Measurements from ENCODE around the gene LHX3.

LHX3 gene

GRCh38 chr9:136170006-136170901 lies 34.7 kb downstream of the LHX3 start:
- H2AK5ac ChIP-seq (ENCODE audit: low read depth, low read length): peak overlapping the region; percentile 94
- no peak overlapping the region for H3K4me3 ChIP-seq (ENCODE audit: low read length in 2 of 2)
- peaks cover 0 to 31% (median 2%) of the 10 kb centered on the region in 3 experiments for H3K27me3 ChIP-seq (ENCODE audit: control insufficient read depth in 3 of 3, insufficient read depth in 3 of 3, low read depth in 1 of 3, low read length in 3 of 3)
- H3K9me3 ChIP-seq (replicated peaks in 1 of 2; ENCODE audit: control insufficient read depth in 2 of 2, insufficient read depth in 1 of 2, low read depth in 1 of 2, low read length in 2 of 2): no peaks in the 10 kb centered on the region
- H4K8ac ChIP-seq (ENCODE audit: low read depth, low read length): no peak overlapping the region
- no CpG with 5 or more reads among the region's 28 CpGs for WGBS, 2 donors (ENCODE audit: extremely low coverage in 2 of 2, insufficient read length in 2 of 2, insufficient replicate concordance in 1 of 2)
- H3K4ac ChIP-seq (ENCODE audit: low read length): no peak overlapping the region
- no peak overlapping the region for H3K27ac ChIP-seq (replicated peaks; ENCODE audit: low read length)
- H3K4me2 ChIP-seq (ENCODE audit: insufficient read depth, low read length, poor library complexity, severe bottlenecking): no peak overlapping the region
- H2BK12ac ChIP-seq (ENCODE audit: low read length): peak overlapping the region; percentile 53
- no peak overlapping the region for H2AFZ ChIP-seq (ENCODE audit: low read length)
- peaks cover 3% of the 10 kb centered on the region for H3K79me1 ChIP-seq (ENCODE audit: low read depth, low read length)
- peaks cover 13 to 27% of the 10 kb centered on the region in 2 donors for H3K4me1 ChIP-seq (ENCODE audit: control insufficient read depth in 2 of 2, insufficient read depth in 1 of 2, low read depth in 1 of 2, low read length in 2 of 2)
- no peak for DNase-seq (ENCODE audit: low spot score)
- peak overlapping the region; percentile 24 for H3K9ac ChIP-seq (ENCODE audit: low read depth, low read length, poor library complexity)
- peak overlapping the region; percentile 92 for H3K18ac ChIP-seq (ENCODE audit: low read length)
- peak overlapping the region; percentile 47 for H2BK5ac ChIP-seq (ENCODE audit: low read length)
- H4K91ac ChIP-seq (ENCODE audit: low read depth, low read length, poor library complexity): no peak overlapping the region
- no peak overlapping the region for H3K23ac ChIP-seq (ENCODE audit: low read depth, low read length, poor library complexity)
- no peaks in the 10 kb centered on the region for H3K36me3 ChIP-seq (replicated peaks in 1 of 2; ENCODE audit: control insufficient read depth in 2 of 2, insufficient read depth in 2 of 2, low read length in 2 of 2)
- H3K14ac ChIP-seq (ENCODE audit: low read length): peak overlapping the region; percentile 75
- no peak overlapping the region for H2BK120ac ChIP-seq (ENCODE audit: low read depth, low read length)
- H2BK15ac ChIP-seq (ENCODE audit: low read length): peak overlapping the region; percentile 79

- no peak overlapping the region for H3K4me3 ChIP-seq (ENCODE audit: low read length in 2 of 2)
- H3K4me1 ChIP-seq (ENCODE audit: control insufficient read depth in 2 of 2, insufficient read depth in 1 of 2, low read depth in 1 of 2, low read length in 2 of 2): peaks cover 13 to 23% of the 10 kb centered on the region in 2 donors
- no peak overlapping the region for H2AFZ ChIP-seq (ENCODE audit: low read length)
- peak overlapping the region; percentile 1 for H3K23ac ChIP-seq (ENCODE audit: low read depth, low read length, poor library complexity)
- H2BK15ac ChIP-seq (ENCODE audit: low read length): peak overlapping the region; percentile 43
- peak overlapping the region; percentile 47 for H2BK5ac ChIP-seq (ENCODE audit: low read length)
- H3K14ac ChIP-seq (ENCODE audit: low read length): peak overlapping the region; percentile 0
- no peak overlapping the region for H3K9ac ChIP-seq (ENCODE audit: low read depth, low read length, poor library complexity)
- no peak overlapping the region for H4K8ac ChIP-seq (ENCODE audit: low read depth, low read length)
- no peak overlapping the region for H3K27ac ChIP-seq (replicated peaks; ENCODE audit: low read length)
- H2AK5ac ChIP-seq (ENCODE audit: low read depth, low read length): peak overlapping the region; percentile 94
- peak overlapping the region; percentile 78 for H3K18ac ChIP-seq (ENCODE audit: low read length)
- H2BK12ac ChIP-seq (ENCODE audit: low read length): peak overlapping the region; percentile 50
- no peak overlapping the region for H3K4me2 ChIP-seq (ENCODE audit: insufficient read depth, low read length, poor library complexity, severe bottlenecking)
- peaks cover 3% of the 10 kb centered on the region for H3K79me1 ChIP-seq (ENCODE audit: low read depth, low read length)
- no peaks in the 10 kb centered on the region for H3K9me3 ChIP-seq (replicated peaks in 1 of 2; ENCODE audit: control insufficient read depth in 2 of 2, insufficient read depth in 1 of 2, low read depth in 1 of 2, low read length in 2 of 2)
- no peaks in the 10 kb centered on the region for H3K36me3 ChIP-seq (replicated peaks in 1 of 2; ENCODE audit: control insufficient read depth in 2 of 2, insufficient read depth in 2 of 2, low read length in 2 of 2)
- WGBS, 2 donors (ENCODE audit: extremely low coverage in 2 of 2, insufficient read length in 2 of 2, insufficient replicate concordance in 1 of 2): no CpG with 5 or more reads among the region's 6 CpGs
- peaks cover 0 to 27% (median 2%) of the 10 kb centered on the region in 3 experiments for H3K27me3 ChIP-seq (ENCODE audit: control insufficient read depth in 3 of 3, insufficient read depth in 3 of 3, low read depth in 1 of 3, low read length in 3 of 3)
- H2BK120ac ChIP-seq (ENCODE audit: low read depth, low read length): no peak overlapping the region
- no peak for DNase-seq (ENCODE audit: low spot score)
- H4K91ac ChIP-seq (ENCODE audit: low read depth, low read length, poor library complexity): no peak overlapping the region
- no peak overlapping the region for H3K4ac ChIP-seq (ENCODE audit: low read length)
These were observed 35.4 kb downstream of the LHX3 start for GRCh38 chr9:136169495-136169894.

- no CpG with 5 or more reads among the region's 1 CpG for WGBS, 2 donors (ENCODE audit: extremely low coverage in 2 of 2, insufficient read length in 2 of 2, insufficient replicate concordance in 1 of 2)
- no peak overlapping the region for H3K4ac ChIP-seq (ENCODE audit: low read length)
These were observed 41.6 kb downstream of the LHX3 start for GRCh38 chr9:136163248-136163850.

More at GRCh38 chr9:136163248-136163850, 41.6 kb downstream of the LHX3 start:
- Histone ChIP-seq H3K27me3 (ENCODE audit: control insufficient read depth in 3 of 3, insufficient read depth in 3 of 3, low read depth in 1 of 3, low read length in 3 of 3) (peaks cover 0 to 33% (median 0%) of the 10 kb centered on the region in 3 experiments), H3K18ac (ENCODE audit: low read length) (no peak overlapping the region), H2BK5ac (ENCODE audit: low read length) (no peak overlapping the region), H3K9ac (ENCODE audit: low read depth, low read length, poor library complexity) (no peak overlapping the region), H3K4me2 (ENCODE audit: insufficient read depth, low read length, poor library complexity, severe bottlenecking) (no peak overlapping the region), H4K91ac (ENCODE audit: low read depth, low read length, poor library complexity) (no peak overlapping the region), H3K23ac (ENCODE audit: low read depth, low read length, poor library complexity) (no peak overlapping the region), H3K79me1 (ENCODE audit: low read depth, low read length) (peaks cover 6% of the 10 kb centered on the region), H3K27ac (replicated peaks; ENCODE audit: low read length) (no peak overlapping the region), H2BK120ac (ENCODE audit: low read depth, low read length) (no peak overlapping the region), H3K14ac (ENCODE audit: low read length) (no peak overlapping the region), H2AFZ (ENCODE audit: low read length) (no peak overlapping the region), H3K9me3 (replicated peaks in 1 of 2; ENCODE audit: control insufficient read depth in 2 of 2, insufficient read depth in 1 of 2, low read depth in 1 of 2, low read length in 2 of 2) (peaks cover 0 to 2% of the 10 kb centered on the region in 2 donors), H4K8ac (ENCODE audit: low read depth, low read length) (no peak overlapping the region), H3K4me3 (ENCODE audit: low read length in 2 of 2) (no peak overlapping the region), H3K4me1 (ENCODE audit: control insufficient read depth in 2 of 2, insufficient read depth in 1 of 2, low read depth in 1 of 2, low read length in 2 of 2) (peaks cover 2 to 11% of the 10 kb centered on the region in 2 donors), H2BK15ac (ENCODE audit: low read length) (no peak overlapping the region), H2AK5ac (ENCODE audit: low read depth, low read length) (no peak overlapping the region), H2BK12ac (ENCODE audit: low read length) (no peak overlapping the region), H3K36me3 (replicated peaks in 1 of 2; ENCODE audit: control insufficient read depth in 2 of 2, insufficient read depth in 2 of 2, low read length in 2 of 2) (no peaks in the 10 kb centered on the region)
- DNase-seq (ENCODE audit: low spot score): no peak
